ENCODE data around the gene CCNB1IP1.

CCNB1IP1 gene

DNA sequence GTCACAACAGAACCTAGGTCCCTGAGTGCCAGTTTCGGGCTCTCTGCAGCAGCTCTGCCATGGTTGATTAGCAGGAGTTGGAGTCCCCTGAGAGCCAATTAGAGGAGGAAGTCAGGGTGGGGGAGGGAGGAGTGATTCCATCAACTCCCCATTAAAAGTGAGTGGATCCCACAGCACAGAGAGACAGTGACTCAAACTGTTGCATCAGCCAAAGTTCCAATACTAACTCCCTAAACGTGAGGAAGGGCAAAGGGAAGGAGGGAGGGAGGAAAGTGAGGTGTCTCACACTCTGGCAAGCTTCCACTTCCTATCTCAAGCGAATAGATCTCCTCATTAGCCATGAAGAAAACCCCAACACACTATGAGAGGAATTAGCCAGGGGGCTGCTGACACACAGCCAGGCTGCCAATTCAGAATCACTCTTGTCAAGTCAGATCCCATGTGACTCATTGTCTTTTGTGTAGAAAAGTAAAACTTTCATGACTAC lies 70.4 kb downstream of the CCNB1IP1 start:
- no peak overlapping the region for H3K4me3 ChIP-seq (ENCODE audit: control insufficient read depth, low read depth, low read length)
- DNase-seq (ENCODE audit: low read depth), result peak; percentile 90
- TF ChIP-seq, protein P1, sequence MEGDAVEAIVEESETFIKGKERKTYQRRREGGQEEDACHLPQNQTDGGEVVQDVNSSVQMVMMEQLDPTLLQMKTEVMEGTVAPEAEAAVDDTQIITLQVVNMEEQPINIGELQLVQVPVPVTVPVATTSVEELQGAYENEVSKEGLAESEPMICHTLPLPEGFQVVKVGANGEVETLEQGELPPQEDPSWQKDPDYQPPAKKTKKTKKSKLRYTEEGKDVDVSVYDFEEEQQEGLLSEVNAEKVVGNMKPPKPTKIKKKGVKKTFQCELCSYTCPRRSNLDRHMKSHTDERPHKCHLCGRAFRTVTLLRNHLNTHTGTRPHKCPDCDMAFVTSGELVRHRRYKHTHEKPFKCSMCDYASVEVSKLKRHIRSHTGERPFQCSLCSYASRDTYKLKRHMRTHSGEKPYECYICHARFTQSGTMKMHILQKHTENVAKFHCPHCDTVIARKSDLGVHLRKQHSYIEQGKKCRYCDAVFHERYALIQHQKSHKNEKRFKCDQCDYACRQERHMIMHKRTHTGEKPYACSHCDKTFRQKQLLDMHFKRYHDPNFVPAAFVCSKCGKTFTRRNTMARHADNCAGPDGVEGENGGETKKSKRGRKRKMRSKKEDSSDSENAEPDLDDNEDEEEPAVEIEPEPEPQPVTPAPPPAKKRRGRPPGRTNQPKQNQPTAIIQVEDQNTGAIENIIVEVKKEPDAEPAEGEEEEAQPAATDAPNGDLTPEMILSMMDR (conservative IDR thresholded peaks at IDR 0.05; ENCODE audit: control insufficient read depth, insufficient read depth, low read depth, low read length), result no peak
